GM19468 (cell line): Measurements from ENCODE around the gene SH3GL1.
"Not testable (repeated sequence)": the region's sequence is repeated elsewhere in the genome, so short reads cannot be mapped to it uniquely, and the experiment has no call there.

ENCODE experiments used
- ATAC-seq: cut with Tn5 transposase; IDR thresholded peaks from one replicate; pipeline ENCODE4 v1.9.1; 2021; ENCODE audit warnings: mild to moderate bottlenecking, moderate library complexity, moderate number of reproducible peaks; ENCODE audit not compliant: unreplicated experiment; ENCODE audit errors: extremely low read depth

Gene SH3GL1

DNA sequence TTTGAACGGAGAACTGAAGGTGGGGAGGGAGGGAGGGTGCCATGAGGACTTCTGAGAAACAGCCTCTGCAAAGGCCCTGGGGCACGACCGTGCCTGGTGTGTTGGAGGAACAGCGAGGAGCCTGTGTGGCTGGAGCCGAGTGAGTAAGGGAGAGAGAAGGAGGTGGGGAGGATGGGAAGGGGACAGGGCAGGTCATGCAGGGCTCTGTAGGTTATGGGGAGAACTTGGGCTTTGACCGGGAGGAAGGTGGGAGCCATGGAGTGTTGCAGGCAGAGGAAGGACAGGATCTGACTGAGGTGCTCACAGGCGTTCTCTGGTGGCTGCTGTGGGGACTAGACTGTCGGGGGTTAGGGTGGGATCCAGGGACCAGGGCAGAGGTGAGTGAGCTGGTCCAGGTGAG, 50.2 kb downstream of the SH3GL1 start:
- ATAC-seq = no peak

- not testable (repeated sequence) for ATAC-seq
Observed at GRCh38 chr19:4349225-4349624, 51.1 kb downstream of the SH3GL1 start.

GRCh38 chr19:4347521-4347920, 52.8 kb downstream of the SH3GL1 start:
- ATAC-seq = no peak

GRCh38 chr19:4346020-4346383, 54.3 kb downstream of the SH3GL1 start:
- no peak for ATAC-seq

GRCh38 chr19:4345342-4346019, 54.9 kb downstream of the SH3GL1 start:
- no peak for ATAC-seq

DNA sequence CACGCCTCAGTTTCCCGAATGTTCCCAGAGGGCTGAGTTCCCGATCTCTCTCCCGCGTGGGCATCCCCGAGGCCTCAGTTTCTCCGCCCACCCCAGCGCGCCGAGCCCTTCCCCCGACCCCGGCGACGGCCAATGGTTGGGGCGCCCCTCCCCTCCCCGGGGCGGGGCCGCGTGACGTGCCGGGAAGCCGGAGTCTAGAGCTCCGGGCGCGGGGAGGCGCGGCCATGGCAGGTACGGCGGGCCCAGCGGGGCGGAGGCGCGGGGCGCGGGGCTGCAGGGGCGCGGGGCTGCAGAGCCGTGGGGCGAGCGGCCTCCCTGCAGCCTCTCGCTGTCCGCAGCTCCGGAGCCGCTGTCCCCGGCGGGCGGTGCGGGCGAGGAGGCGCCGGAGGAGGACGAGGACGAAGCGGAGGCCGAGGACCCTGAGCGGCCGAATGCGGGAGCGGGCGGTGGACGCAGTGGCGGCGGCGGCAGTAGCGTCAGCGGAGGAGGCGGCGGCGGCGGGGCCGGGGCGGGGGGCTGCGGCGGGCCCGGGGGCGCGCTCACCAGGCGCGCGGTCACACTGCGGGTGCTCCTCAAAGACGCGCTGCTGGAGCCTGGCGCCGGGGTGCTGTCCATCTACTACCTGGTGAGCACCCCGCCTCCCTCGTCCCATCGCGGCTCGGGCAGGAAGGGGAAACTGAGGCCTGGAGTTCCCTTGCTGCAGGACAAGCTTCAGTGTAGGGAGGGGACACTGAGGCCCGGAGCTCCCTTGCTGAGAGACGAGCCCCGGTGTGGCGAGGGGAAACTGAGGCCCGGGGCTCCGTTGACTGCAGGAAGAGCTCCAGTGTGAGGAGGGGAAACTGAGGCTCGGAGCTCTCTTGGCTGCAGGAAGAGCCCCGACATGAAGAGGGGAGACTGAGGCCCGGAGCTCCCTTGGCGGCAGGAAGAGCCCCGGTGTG, 56.7 kb downstream of the SH3GL1 start, which contains the start of gene MPND:
TSS of gene MPND (plus strand) at position 193 of the 938 bp plus-strand sequence. CDS start at position 225, 32 bp downstream.
- ATAC-seq = peak; percentile 9

DNA sequence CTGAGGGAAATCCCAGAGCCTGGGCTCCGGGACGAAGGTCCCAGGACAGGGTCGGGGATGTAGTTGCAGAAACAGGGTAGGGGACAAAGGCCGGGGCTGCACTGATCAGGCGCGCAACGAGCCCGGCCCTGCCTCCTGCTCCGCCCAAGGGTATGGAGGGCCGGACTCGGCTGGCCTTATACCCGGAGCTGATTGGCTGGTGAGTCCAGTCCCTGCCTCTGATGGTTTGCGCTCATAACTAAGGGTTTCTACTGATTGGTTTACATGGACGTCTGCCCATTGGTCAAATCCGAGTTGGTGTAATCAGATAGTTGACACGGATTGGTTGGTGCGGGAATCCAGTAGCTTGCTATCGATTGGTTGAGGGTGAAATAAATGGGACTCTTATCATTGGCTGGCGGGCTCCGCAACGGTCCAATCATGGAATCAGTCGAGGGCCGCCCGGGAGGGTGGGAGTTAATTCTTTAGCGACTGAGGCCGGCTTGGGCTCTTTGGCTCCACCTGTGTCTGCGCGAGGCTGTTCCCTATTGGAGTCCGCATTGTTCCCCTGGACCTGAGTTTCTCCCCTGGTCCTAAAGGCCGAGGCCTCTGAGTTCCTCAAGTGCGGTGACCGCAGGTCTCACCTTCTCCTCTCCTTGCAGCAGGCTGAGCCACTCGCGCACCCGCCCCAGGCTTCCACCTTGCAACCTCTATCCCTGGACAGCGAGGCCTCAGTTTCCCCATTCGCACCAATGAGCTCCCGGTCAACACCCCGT, 57.6 kb downstream of the SH3GL1 start:
- peak; percentile 88 for ATAC-seq

- ATAC-seq = no peak
Observed at GRCh38 chr19:4342314-4342614, 58.1 kb downstream of the SH3GL1 start.

DNA sequence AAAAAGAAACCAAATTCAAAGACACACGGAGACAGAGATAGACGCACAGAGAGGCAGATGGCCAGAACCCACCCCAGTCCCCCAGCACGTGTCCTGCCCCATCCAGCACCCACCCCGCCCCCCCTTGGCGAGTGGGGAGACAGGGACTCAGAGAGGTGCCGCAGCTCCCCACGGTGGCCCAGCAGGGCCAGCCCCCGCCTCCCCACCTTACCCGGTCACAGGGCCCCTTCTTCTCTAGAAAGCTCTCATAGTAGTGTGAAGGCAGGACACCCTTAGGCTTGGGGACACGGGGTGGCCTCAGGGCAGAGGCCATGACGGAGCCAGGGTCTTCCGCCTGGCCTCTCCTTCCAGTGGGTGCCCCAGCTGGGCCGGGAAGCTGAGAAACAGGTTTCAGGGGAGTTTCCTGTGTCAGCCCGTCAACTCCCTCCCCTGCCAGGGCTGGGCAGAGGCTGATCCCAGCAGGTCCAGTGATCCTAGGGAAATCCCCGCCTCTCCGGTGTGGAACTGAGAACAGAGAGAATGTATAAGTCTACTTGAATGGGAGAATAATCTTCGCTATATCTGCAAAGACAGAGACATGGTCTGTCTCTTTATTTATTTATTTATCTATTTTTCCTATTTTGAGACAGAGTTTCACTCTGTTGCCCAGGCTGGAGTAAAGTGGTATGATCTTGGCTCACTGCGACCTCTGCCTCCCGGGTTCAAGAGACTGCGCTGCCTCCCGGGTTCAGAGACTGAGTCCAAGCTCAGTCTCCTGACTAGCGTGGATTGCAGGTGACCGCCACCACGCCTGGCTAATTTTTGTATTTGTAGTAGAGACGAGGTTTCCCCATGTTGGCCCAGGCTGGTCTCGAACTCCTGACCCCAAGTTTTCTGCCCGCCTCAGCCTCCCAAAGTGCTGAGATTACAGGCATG, 61.6 kb downstream of the SH3GL1 start, which contains the start of gene STAP2:
TSS of gene STAP2 (minus strand) at position 387 of the 915 bp plus-strand sequence. CDS start at position 313, 74 bp downstream.
- no peak for ATAC-seq

- ATAC-seq = no peak
Observed at GRCh38 chr19:4337906-4338440, 62.4 kb downstream of the SH3GL1 start.

DNA sequence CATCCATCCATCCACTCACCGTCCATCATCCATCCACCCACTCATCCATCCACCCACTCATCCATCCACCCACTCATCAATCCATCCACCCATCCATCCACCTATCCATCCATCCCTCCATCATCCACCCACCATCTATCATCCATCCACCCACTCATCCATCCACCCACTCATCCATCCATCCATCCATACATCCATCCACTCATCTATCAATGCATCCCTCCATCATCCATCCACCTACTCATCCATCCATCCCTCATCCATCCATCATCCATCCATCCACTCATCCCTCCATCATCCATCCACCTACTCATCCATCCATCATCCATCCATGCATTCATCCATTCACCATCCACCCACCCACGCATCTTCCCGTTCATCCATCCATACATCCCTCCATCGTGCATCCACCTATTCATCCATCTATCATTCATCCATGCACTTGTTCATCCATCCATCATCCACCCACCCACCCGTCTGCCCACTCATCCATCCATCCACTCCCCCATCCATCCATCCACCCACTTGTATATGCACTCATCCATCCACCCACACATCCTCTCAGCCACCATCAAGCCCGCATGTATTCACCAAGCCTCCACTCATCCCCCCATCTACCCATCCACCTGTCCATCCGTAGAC, 65.3 kb downstream of the SH3GL1 start:
- no peak for ATAC-seq

GRCh38 chr19:4329858-4330257, 70.5 kb downstream of the SH3GL1 start:
- no peak for ATAC-seq

DNA sequence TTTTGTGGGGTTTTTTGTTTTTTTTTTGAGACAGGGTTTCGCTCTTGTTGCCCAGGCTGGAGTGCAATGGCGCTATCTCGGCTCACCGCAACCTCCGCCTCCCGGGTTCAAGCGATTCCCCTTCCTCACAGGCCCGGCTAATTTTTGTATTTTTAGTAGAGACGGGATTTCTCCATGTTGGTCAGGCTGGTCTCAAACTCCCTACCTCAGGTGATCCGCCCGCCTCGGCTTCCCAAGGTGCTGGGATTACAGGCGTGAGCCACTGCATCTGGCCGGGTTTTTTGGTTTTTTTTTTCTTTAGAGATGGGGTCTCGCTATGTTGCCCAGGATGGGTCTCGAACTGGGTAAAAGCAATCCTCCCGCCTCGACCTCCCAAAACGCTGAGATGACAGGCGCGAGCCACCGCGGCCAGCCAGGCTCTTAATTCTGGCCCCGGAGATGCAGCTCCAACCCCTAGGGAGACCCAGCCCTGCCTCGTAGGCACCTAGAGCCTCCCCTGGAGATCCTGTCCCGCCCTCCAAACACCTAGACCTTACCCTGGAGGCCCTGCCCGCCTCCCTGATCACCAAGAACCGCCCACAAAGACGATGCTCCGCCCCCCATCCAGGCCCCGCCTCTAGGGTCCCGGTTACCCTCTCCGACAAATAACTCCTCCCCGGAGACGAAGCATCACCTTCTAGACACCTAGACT, 71.2 kb downstream of the SH3GL1 start:
- not testable (repeated sequence) for ATAC-seq

- peak; percentile 35 for ATAC-seq
Observed at GRCh38 chr19:4328243-4328990, 71.9 kb downstream of the SH3GL1 start.

GRCh38 chr19:4327877-4328242, 72.5 kb downstream of the SH3GL1 start:
- ATAC-seq = no peak

- no peak for ATAC-seq
Observed at GRCh38 chr19:4327252-4327876, 73.0 kb downstream of the SH3GL1 start.

GRCh38 chr19:4326837-4327251, 73.5 kb downstream of the SH3GL1 start:
- ATAC-seq = no peak
